ENCODE data around the gene GOLGA8T.
"Not testable (repeated sequence)": the region's sequence is repeated elsewhere in the genome, so short reads cannot be mapped to it uniquely, and the experiment has no call there.

The GOLGA8T gene

GRCh38 chr15:30134751-30135150 is at the start of gene GOLGA8T:
GOLGA8T (plus strand) TSS chr15:30135051; CDS start chr15:30135149, 98 bp downstream.
- H3K36me3 Mint-ChIP-seq; H3K9me3 Mint-ChIP-seq; H3K27me3 Mint-ChIP-seq; H3K4me1 Mint-ChIP-seq; H3K27ac Mint-ChIP-seq; ATAC-seq (ENCODE audit: low read depth); H3K4me3 Mint-ChIP-seq; DNase-seq (ENCODE audit: low spot score in 2 of 2): not testable (repeated sequence)

- not testable (repeated sequence) for H3K4me3 Mint-ChIP-seq; H3K4me1 Mint-ChIP-seq; DNase-seq (ENCODE audit: low spot score in 2 of 2)
These were observed 37.0 kb upstream of the GOLGA8T start for GRCh38 chr15:30097827-30098226.

GRCh38 chr15:30102890-30103289 is 32.0 kb upstream of the GOLGA8T start:
- not testable (repeated sequence) for H3K27ac Mint-ChIP-seq; H3K9me3 Mint-ChIP-seq; H3K27me3 Mint-ChIP-seq; DNase-seq (ENCODE audit: low spot score in 2 of 2); ATAC-seq (ENCODE audit: low read depth); H3K36me3 Mint-ChIP-seq; H3K4me1 Mint-ChIP-seq; H3K4me3 Mint-ChIP-seq

More at GRCh38 chr15:30097827-30098226, 37.0 kb upstream of the GOLGA8T start:
- ATAC-seq (ENCODE audit: low read depth): peak; percentile 81
- not testable (repeated sequence) for H3K27ac Mint-ChIP-seq, H3K9me3 Mint-ChIP-seq, H3K27me3 Mint-ChIP-seq, H3K36me3 Mint-ChIP-seq

- H3K9me3 Mint-ChIP-seq; H3K36me3 Mint-ChIP-seq; H3K4me1 Mint-ChIP-seq; H3K27me3 Mint-ChIP-seq; H3K4me3 Mint-ChIP-seq; H3K27ac Mint-ChIP-seq; DNase-seq (ENCODE audit: low spot score in 2 of 2): not testable (repeated sequence)
- peak; percentile 81 for ATAC-seq (ENCODE audit: low read depth)
These were observed 30.8 kb upstream of the GOLGA8T start for GRCh38 chr15:30103941-30104507.

GRCh38 chr15:30110591-30110990 is 24.3 kb upstream of the GOLGA8T start:
- H3K27me3 Mint-ChIP-seq; ATAC-seq (ENCODE audit: low read depth); H3K36me3 Mint-ChIP-seq; H3K4me1 Mint-ChIP-seq; DNase-seq (ENCODE audit: low spot score in 2 of 2); H3K27ac Mint-ChIP-seq; H3K4me3 Mint-ChIP-seq; H3K9me3 Mint-ChIP-seq: not testable (repeated sequence)

GRCh38 chr15:30130066-30130465 is 4.8 kb upstream of the GOLGA8T start:
- H3K4me3 Mint-ChIP-seq; ATAC-seq (ENCODE audit: low read depth); H3K9me3 Mint-ChIP-seq; H3K36me3 Mint-ChIP-seq; H3K27me3 Mint-ChIP-seq; DNase-seq (ENCODE audit: low spot score in 2 of 2); H3K4me1 Mint-ChIP-seq; H3K27ac Mint-ChIP-seq: not testable (repeated sequence)

- H3K4me1 Mint-ChIP-seq: not testable (repeated sequence)
These were observed 8.4 kb downstream of the GOLGA8T start for GRCh38 chr15:30143246-30143645.

GRCh38 chr15:30149891-30150290 is 15.0 kb downstream of the GOLGA8T start:
- H3K36me3 Mint-ChIP-seq; H3K4me3 Mint-ChIP-seq; H3K27ac Mint-ChIP-seq; DNase-seq (ENCODE audit: low spot score in 2 of 2); H3K27me3 Mint-ChIP-seq; H3K4me1 Mint-ChIP-seq; H3K9me3 Mint-ChIP-seq: not testable (repeated sequence)
- ATAC-seq (ENCODE audit: low read depth): peak; percentile 41

More at GRCh38 chr15:30143246-30143645, 8.4 kb downstream of the GOLGA8T start:
- not testable (repeated sequence) for H3K4me3 Mint-ChIP-seq; DNase-seq (ENCODE audit: low spot score in 2 of 2); H3K9me3 Mint-ChIP-seq; H3K27me3 Mint-ChIP-seq; H3K36me3 Mint-ChIP-seq; H3K27ac Mint-ChIP-seq; ATAC-seq (ENCODE audit: low read depth)

GRCh38 chr15:30162479-30163357 is 27.9 kb downstream of the GOLGA8T start:
- not testable (repeated sequence) for H3K9me3 Mint-ChIP-seq; H3K36me3 Mint-ChIP-seq; H3K27ac Mint-ChIP-seq; H3K27me3 Mint-ChIP-seq; H3K4me1 Mint-ChIP-seq; DNase-seq (ENCODE audit: low spot score in 2 of 2); H3K4me3 Mint-ChIP-seq; ATAC-seq (ENCODE audit: low read depth)

GRCh38 chr15:30163759-30164158 is 28.9 kb downstream of the GOLGA8T start:
- not testable (repeated sequence) for H3K9me3 Mint-ChIP-seq; H3K4me3 Mint-ChIP-seq; H3K4me1 Mint-ChIP-seq; H3K27ac Mint-ChIP-seq; H3K27me3 Mint-ChIP-seq; H3K36me3 Mint-ChIP-seq; ATAC-seq (ENCODE audit: low read depth); DNase-seq (ENCODE audit: low spot score in 2 of 2)

GRCh38 chr15:30164257-30164656 is 29.4 kb downstream of the GOLGA8T start:
- not testable (repeated sequence) for H3K27me3 Mint-ChIP-seq; H3K36me3 Mint-ChIP-seq; H3K4me1 Mint-ChIP-seq; DNase-seq (ENCODE audit: low spot score in 2 of 2); H3K9me3 Mint-ChIP-seq; H3K27ac Mint-ChIP-seq; ATAC-seq (ENCODE audit: low read depth); H3K4me3 Mint-ChIP-seq

GRCh38 chr15:30167403-30167802 is 32.6 kb downstream of the GOLGA8T start:
- not testable (repeated sequence) for H3K27ac Mint-ChIP-seq; ATAC-seq (ENCODE audit: low read depth); H3K9me3 Mint-ChIP-seq; H3K36me3 Mint-ChIP-seq; H3K4me3 Mint-ChIP-seq; H3K4me1 Mint-ChIP-seq; H3K27me3 Mint-ChIP-seq; DNase-seq (ENCODE audit: low spot score in 2 of 2)

GRCh38 chr15:30167886-30168285 is 33.0 kb downstream of the GOLGA8T start:
- not testable (repeated sequence) for H3K9me3 Mint-ChIP-seq; H3K4me3 Mint-ChIP-seq; DNase-seq (ENCODE audit: low spot score in 2 of 2); H3K36me3 Mint-ChIP-seq; H3K4me1 Mint-ChIP-seq; H3K27ac Mint-ChIP-seq; ATAC-seq (ENCODE audit: low read depth); H3K27me3 Mint-ChIP-seq

GRCh38 chr15:30171452-30171851 is 36.6 kb downstream of the GOLGA8T start:
- not testable (repeated sequence) for H3K9me3 Mint-ChIP-seq; H3K36me3 Mint-ChIP-seq; H3K4me3 Mint-ChIP-seq; H3K27me3 Mint-ChIP-seq; H3K4me1 Mint-ChIP-seq; DNase-seq (ENCODE audit: low spot score in 2 of 2); H3K27ac Mint-ChIP-seq; ATAC-seq (ENCODE audit: low read depth)

All from memory B cell (primary cell).